ENCODE measurements around the gene LPAR3.

LPAR3 gene

GRCh38 chr1:84830136-84830535, 62.9 kb downstream of the LPAR3 start:
- no peak for DNase-seq

DNA sequence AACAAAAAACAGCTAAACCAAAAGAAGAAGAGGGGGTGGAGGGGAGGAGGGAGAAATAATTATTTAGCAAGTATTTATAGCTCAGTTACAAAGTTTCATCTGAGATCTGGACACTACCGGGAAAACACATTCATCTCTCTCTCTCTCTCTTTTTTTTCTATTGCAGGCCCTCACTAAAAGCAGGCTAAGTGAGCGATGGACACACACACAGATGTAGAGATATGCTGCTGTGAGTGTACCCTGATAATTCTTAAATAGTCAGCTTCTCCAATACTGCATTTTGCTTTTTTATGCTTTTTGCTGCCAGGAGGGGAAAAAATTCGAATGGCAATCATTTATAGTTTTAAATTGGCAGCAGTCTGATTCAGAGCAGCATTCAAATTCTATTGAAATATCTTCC, 65.0 kb downstream of the LPAR3 start:
- DNase-seq: no peak

DNA sequence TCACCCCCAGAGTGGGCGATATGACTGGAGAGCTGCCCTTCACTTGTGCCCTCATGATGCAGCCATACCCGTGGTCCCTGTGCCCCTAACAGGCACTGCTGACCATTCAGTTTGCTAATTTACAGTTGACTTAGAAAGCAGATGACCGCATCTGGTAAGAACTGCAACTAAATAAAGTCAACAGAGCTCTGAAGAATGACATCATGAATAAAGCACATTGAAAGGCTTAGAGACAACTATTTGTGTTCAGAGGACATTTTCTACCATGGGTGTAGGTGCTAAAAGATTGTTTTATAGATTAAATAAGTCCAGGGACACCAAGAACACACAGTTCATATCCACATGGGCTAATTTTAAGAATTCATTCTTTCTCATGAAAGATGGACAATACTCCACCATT, 65.5 kb downstream of the LPAR3 start:
- no peak for DNase-seq

GRCh38 chr1:84825161-84825560, 67.8 kb downstream of the LPAR3 start:
- DNase-seq: no peak

DNA sequence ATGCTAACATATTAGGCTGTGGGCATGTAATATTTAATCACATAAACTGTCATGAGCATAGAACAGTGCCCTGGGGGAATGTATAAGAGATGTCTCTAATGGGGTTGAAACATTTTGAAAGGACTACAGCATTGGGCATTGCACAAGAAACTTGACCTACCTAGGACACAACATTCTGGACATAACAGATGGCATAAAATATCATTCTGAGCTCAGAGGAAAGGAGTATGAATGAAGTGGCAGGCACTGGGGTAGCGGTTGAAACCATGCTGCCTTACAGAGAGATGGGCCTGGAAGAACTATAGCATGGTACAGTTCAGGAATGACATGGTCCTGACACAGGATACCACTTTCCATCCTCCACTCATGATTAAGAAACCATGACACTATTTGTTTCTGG, 69.0 kb downstream of the LPAR3 start:
- no peak for DNase-seq

DNA sequence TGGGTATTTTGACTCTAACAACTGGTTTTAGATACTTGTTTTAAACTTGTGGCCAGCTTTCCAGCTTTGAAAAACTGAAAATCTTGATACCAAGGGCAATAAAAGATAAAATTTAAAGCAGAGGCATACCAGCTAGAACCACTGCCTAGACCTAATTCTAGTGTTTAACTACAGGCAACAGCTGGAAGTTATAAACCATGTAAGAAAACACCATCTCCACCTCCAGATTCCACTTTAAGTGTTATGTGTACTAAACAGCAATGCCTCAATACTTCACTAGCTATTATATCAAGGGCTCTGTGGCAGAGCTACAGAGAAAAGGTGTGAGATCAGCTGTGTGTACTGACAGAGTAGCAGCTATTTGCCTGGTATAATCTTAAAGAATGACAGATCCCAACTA, 69.5 kb downstream of the LPAR3 start:
- no peak for DNase-seq

DNA sequence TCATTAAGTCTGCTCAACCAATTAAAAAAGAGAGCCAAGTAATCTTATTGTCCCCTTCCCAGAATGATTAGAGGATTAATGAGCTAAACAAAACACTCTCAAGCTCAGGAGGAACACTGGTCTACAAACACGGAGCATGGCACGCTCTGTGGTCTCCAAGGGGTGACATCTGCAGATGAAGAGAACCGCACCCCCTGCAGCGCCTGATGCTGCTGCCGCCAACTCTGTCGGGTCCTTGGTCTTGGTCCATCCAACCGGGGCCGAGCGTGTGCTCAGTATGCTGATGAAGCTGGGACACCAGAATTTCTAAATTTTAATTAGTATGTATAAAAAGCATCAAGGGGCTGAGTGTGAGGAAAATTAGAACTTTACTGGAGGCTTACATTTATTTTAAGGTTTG, 82.7 kb downstream of the LPAR3 start:
- peak in 9 of 56 donors; percentile 1 to 14 (median 3) for DNase-seq

- no peak for DNase-seq
Measured at GRCh38 chr1:84809023-84809422, 84.0 kb downstream of the LPAR3 start.

- DNase-seq: no peak
Measured at GRCh38 chr1:84803604-84804003, 89.4 kb downstream of the LPAR3 start.

DNA sequence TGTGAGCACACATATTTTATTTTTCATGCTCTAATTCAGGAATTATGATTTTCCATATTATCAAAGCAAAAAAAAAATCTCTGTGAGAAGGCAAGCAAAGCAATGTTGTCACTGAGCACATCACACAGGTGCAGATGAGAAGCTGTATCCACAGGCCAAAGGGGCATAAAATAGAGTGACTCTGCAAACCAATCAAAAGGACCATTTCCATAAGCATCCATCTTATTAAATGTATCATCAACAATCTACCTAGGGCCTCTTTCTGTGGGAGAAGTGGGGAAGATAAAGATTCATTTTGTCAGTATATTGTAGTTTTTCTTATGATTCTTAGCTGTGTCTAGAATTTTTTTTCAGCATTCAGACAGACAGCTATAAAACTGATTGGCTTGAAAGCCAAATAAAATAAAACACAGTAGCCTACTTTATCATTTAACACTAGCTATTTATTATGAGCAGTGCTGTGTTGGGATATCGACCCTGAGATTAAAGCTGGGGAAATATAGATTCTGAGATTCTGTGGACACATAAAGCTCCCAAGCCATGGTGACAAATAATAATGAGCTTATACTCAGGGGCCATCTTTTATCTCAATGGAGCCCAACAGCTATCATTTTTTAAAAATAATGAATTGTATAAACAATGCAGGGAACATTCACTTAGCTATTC, 90.3 kb downstream of the LPAR3 start:
- DNase-seq: no peak

GRCh38 chr1:84800090-84801073, 92.6 kb downstream of the LPAR3 start:
- DNase-seq: no peak

DNA sequence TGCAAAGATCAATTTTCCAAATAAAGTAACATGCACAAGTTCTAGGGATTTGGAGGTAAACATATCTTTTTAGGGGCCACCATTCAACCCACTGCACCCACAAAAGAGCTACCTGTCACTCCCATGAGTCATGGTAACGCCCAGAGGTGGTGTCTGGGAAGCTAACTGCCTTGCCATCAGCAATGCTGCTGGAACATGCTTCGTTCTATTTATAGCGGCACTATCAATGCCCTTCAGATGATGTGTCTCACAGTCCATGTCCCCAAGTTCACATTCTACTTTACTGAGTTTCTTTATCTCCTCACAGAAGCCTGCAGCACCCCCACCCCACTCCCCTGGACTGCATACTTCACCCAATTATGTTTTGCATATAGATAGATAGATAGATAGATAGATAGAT, 95.4 kb downstream of the LPAR3 start:
- no peak for DNase-seq

DNA sequence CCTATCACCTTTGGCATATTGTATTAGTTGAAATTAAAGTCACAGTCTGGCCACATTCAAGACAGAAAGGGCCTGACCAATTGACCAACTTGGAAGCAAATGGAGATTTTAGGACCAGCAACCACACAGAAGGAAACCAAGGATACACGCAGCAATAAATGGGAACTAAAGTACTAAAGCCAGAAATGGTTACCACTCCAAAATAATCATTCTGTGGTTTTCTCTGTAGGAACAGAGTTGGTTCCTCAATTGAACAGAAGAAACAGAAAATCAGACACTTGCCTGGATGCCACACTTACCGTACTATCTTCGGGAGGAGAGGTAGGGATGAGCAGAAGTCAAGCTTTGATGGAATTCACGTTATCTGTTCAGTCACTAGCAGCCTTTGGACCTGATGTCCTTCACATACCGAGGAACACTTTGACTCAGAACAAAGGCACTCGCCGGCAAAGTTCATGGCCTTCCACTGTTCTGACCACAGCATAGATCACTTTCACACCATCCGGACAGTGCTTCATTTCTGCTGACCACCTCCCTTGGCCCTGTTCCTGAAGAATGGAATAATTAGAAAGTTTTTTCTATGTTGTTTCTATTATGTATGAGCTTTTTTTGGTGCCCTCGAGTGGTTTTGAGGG, 96.9 kb downstream of the LPAR3 start:
- no peak for DNase-seq

- no peak for DNase-seq
Measured at GRCh38 chr1:84795213-84795612, 97.8 kb downstream of the LPAR3 start.

DNA sequence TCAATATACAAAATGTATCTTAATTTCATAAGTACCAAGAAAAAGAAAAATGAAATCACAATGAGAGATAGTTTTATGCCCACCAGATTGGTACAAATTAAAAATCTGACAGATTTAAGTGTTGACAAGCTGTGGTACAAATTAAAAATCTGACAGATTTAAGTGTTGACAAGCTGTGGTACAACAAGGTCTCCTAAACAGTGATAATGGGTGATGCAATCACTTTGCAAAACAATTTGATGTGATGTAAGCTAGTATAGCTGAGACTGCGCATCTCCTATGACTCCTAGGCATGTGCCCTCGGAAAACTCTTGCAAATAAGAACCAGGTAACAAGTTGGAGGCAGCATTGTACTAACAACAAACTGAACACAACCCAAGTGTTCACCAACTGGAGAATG, 100.6 kb downstream of the LPAR3 start:
- DNase-seq: no peak

GRCh38 chr1:84789014-84789413, 104.0 kb downstream of the LPAR3 start:
- no peak for DNase-seq

DNA sequence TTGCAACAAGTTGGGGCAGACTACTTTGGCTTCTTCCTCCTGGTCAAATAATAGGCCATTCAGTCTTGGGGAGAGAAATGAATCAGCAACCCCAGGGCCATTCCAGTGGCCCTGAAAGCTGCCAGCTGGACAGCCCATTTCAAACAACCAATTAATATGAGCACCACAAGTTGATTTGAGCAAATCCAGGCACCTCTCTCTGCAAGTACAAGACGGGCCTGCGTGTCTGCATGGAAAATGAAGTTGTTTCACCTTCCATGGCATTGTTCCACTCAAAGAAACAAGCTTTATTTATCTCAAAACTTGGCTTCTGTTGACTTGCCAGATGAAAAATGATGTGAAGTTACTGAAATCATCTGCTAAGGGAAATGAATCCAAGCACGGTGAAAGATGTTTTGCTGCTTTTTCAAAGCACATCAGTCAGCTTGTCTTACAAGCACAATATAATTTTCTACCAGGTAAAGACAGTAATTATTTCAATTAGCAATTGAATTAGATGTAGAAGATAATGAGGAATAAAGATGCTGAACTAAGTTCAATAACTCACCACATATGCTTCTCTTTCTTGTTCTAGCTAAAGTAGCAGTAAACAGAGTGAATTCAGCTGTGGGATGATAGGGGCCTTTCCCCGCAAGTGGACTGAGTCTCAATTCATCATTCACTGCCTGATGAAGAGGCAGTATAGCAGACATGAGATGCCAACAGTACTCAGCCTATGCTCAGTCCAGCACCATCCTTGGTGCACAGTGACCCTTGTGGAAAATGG, 107.6 kb downstream of the LPAR3 start:
- peak in 4 of 56 donors; percentile 3 to 16 (median 11) for DNase-seq

DNA sequence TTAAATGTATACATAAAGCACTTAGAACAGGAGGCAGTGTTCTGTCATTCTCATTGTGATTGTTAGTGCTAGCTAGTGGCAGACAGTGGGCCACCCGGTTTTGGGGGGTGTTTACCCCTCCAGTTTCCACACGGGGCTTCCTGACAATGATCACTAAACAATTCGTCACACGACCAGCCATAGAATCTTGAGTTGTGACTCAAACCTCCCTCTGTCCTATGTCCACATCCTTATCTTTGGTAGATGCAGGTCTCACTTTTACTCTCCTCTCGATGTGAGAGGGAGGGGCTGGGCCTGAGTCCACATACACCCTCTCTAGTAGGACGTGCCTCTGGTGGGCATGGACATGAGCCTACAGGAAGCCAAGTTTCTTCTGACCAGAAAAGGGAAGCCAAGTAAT, 110.1 kb downstream of the LPAR3 start:
- no peak for DNase-seq

GRCh38 chr1:84781946-84782771, 110.8 kb downstream of the LPAR3 start:
- DNase-seq: peak in 40 of 56 donors; percentile 9 to 79 (median 42)

DNA sequence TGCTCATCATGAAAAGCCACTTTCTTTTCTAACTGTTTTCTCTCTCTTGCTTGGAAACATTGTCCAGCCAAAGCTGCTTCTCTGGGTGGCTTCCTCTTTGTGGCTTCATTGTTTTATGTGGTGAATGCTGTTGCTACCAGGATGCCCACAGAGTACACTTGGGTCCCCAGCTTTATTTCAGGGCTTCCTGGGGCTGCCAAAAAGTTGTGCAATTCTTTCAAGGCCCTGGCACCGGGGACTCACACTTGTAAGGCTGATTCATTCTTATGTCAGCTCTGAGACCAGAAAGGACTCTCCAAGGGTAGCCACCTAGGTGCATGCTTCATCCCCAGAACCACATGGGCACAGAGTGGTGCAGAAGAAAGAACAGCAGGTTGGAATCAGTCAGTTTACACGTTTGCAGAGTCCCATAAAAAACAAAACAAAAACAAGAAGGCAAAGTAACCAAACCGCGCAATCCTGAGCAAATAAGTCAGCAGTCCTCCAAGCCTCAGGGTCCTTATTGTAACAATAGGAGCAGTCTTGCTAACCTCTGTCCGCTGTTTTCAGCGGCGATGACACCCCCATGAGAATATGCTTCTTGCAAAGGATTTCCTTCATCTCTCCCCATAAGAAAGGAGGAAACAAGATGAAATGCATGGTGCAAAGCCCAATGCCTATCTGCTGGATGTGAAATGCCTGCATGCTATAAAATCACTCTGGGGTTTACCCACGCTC, 112.8 kb downstream of the LPAR3 start:
- peak in 13 of 56 donors; percentile 3 to 47 (median 13) for DNase-seq
